Stimulated activated CD4-positive, alpha-beta T cell treated with anti-CD3 and anti-CD28 coated beads, Interleukin-15, amount 100 ng/mL, for 24 hours (primary cell): ENCODE measurements around the gene TIAL1.
"Not testable (repeated sequence)": the region's sequence is repeated elsewhere in the genome, so short reads cannot be mapped to it uniquely, and the experiment has no call there.

Experiments
- DNase-seq: peaks from one replicate; pipeline ENCODE4 v3.0.0-alpha.2; 2020

Gene TIAL1

GRCh38 chr10:119611433-119611832, 14.7 kb upstream of the TIAL1 start:
- no peak for DNase-seq

- no peak for DNase-seq
Measured at GRCh38 chr10:119609516-119609915, 12.8 kb upstream of the TIAL1 start.

GRCh38 chr10:119608316-119609155, 11.8 kb upstream of the TIAL1 start:
- peak; percentile 53 for DNase-seq

GRCh38 chr10:119604468-119604867, 7.7 kb upstream of the TIAL1 start:
- no peak for DNase-seq

GRCh38 chr10:119602241-119603095, 5.7 kb upstream of the TIAL1 start:
- DNase-seq: peak; percentile 49

- DNase-seq: no peak
Measured at GRCh38 chr10:119598397-119598796, 1.6 kb upstream of the TIAL1 start.

- DNase-seq: no peak
Measured at GRCh38 chr10:119597405-119598186, 832 bp upstream of the TIAL1 start.

GRCh38 chr10:119595676-119596515, 868 bp downstream of the TIAL1 start:
- peak; percentile 81 for DNase-seq

GRCh38 chr10:119595134-119595675, 1.6 kb downstream of the TIAL1 start:
- no peak for DNase-seq

- DNase-seq: no peak
Measured at GRCh38 chr10:119588071-119588470, 8.7 kb downstream of the TIAL1 start.

GRCh38 chr10:119578355-119578754, 18.4 kb downstream of the TIAL1 start:
- DNase-seq: no peak

GRCh38 chr10:119575991-119576390, 20.8 kb downstream of the TIAL1 start:
- no peak for DNase-seq

GRCh38 chr10:119575506-119575905, 21.3 kb downstream of the TIAL1 start:
- peak; percentile 19 for DNase-seq

GRCh38 chr10:119567978-119568377, 28.8 kb downstream of the TIAL1 start:
- no peak for DNase-seq

GRCh38 chr10:119562097-119562496, 34.7 kb downstream of the TIAL1 start:
- DNase-seq: no peak

- DNase-seq: not testable (repeated sequence)
Measured at GRCh38 chr10:119559511-119559910, 37.3 kb downstream of the TIAL1 start.

- DNase-seq: not testable (repeated sequence)
Measured at GRCh38 chr10:119556081-119556480, 40.7 kb downstream of the TIAL1 start.

GRCh38 chr10:119555178-119555784, 41.5 kb downstream of the TIAL1 start:
- no peak for DNase-seq

GRCh38 chr10:119550827-119551226, 45.9 kb downstream of the TIAL1 start:
- DNase-seq: no peak

GRCh38 chr10:119549247-119549999, 47.3 kb downstream of the TIAL1 start:
- no peak for DNase-seq

GRCh38 chr10:119546009-119546408, 50.8 kb downstream of the TIAL1 start:
- DNase-seq: no peak
